Thyroid gland (tissue), 4 donors: ENCODE results near the gene CHRNE.
"Not testable (repeated sequence)": the region's sequence is repeated elsewhere in the genome, so short reads cannot be mapped to it uniquely, and the experiment has no call there.

ENCODE experiments used
- CTCF ChIP-seq, 6 experiments: fragments of 200-600 bp in 3 of 6; fragments of 450-650 bp in 3 of 6; sonication (generic) in 3 of 6; IDR thresholded peaks; one replicate each; pipeline ENCODE4 v1.5.1; 2016 to 2019; ENCODE audit warnings: antibody characterized with exemption in 6 of 6, mild to moderate bottlenecking in 2 of 6, inconsistent platforms in 1 of 6, moderate library complexity in 1 of 6
- POLR2A ChIP-seq, 2 donors: fragments of 450-650 bp; IDR thresholded peaks; one replicate each; pipeline ENCODE4 v1.6.1; 2017; ENCODE audit warnings: antibody characterized with exemption in 2 of 2, mild to moderate bottlenecking in 2 of 2, moderate library complexity in 1 of 2

GRCh38 chr17:4869058-4869998 is 33.6 kb downstream of the CHRNE start:
- TF ChIP-seq CTCF, POLR2A (IDR thresholded peaks at IDR 0.05): not testable (repeated sequence)
